GM12878 (cell line): ENCODE results near the gene BRME1. TPM values are rescaled to one million over a fixed set of nuclear protein-coding genes. Genes with fewer than 3 reads are reported as not detected.

ENCODE experiments used
- BACH1 ChIP-seq: fragments of 450-650 bp; IDR thresholded peaks from 2 replicates; pipeline ENCODE4 v1.6.1; 2017; ENCODE audit warnings: mild to moderate bottlenecking, borderline replicate concordance
- BCL3 ChIP-seq: IDR thresholded peaks from 2 replicates; pipeline ENCODE4 v1.6.1; 2011; ENCODE audit warnings: borderline replicate concordance, low read depth, mild to moderate bottlenecking, moderate library complexity, low read length; ENCODE audit not compliant: insufficient read depth, poor library complexity, severe bottlenecking
- CTCF ChIP-seq, 3 experiments: IDR thresholded peaks in 2 of 3; conservative IDR thresholded peaks in 1 of 3; 2 replicates each; pipeline ENCODE4 v1.5.1; 2011; ENCODE audit warnings: low read depth in 3 of 3, low read length in 3 of 3, mild to moderate bottlenecking in 3 of 3, control low read depth in 2 of 3, moderate library complexity in 2 of 3, inconsistent platforms in 1 of 3, mixed read lengths in 1 of 3; ENCODE audit not compliant: control insufficient read depth in 2 of 3, insufficient read depth in 1 of 3; ENCODE audit errors: extremely low read depth in 1 of 3
- KDM1A ChIP-seq: fragments of 200-600 bp; sonication (generic); IDR thresholded peaks from 2 replicates; pipeline ENCODE4 v1.6.1; 2016; ENCODE audit warnings: borderline replicate concordance
- MXI1 ChIP-seq: fragments of 150-350 bp; IDR thresholded peaks from 2 replicates; pipeline ENCODE4 v1.6.1; 2011; ENCODE audit warnings: low read depth, mild to moderate bottlenecking, inconsistent platforms, low read length, improper control_type of control experiment
- MYB ChIP-seq: fragments of 150-350 bp; IDR thresholded peaks from 2 replicates; pipeline ENCODE4 v1.6.1; 2014; ENCODE audit warnings: mild to moderate bottlenecking, low read depth, low read length, borderline replicate concordance
- PAX5 ChIP-seq: IDR thresholded peaks from 2 replicates; pipeline ENCODE4 v1.6.1; 2011; ENCODE audit warnings: low read depth, low read length, borderline replicate concordance
- PML ChIP-seq: IDR thresholded peaks from 2 replicates; pipeline ENCODE4 v1.6.1; 2012; ENCODE audit warnings: low read length, inconsistent platforms
- SMARCA5 ChIP-seq: fragments of 450-650 bp; IDR thresholded peaks from 2 replicates; pipeline ENCODE4 v1.6.1; 2017; ENCODE audit warnings: mild to moderate bottlenecking
- SP1 ChIP-seq: IDR thresholded peaks from one replicate; pipeline ENCODE4 v1.6.1; 2011; ENCODE audit warnings: low read depth, low read length
- TARDBP ChIP-seq: IDR thresholded peaks from 2 replicates; pipeline ENCODE4 v1.6.1; 2016; ENCODE audit warnings: borderline replicate concordance
- ZNF687 ChIP-seq: fragments of 450-650 bp; IDR thresholded peaks from 2 replicates; pipeline ENCODE4 v1.6.1; 2017; ENCODE audit warnings: mild to moderate bottlenecking, moderate library complexity
- polyA plus RNA-seq, 11 experiments: library from polyadenylated mRNA; depleted of rRNA in 4 of 11; unstranded in 6 of 11; stranded (reverse) in 5 of 11; fragments of >200 nt; fragmentation: Nextera tagmentation in 4 of 11; fragmentation: Illumina TruSeq in 1 of 11; extraction: Ambion mirVana in 4 of 11; extraction: Trizol in 1 of 11; gene quantifications; 1 replicate in 1 of 11; 2 replicates in 10 of 11; pipeline versions ENCODE4 v1.2.1 to v1.2.3, GENCODE V29; 2011 to 2016; ENCODE audit warnings: inconsistent platforms in 2 of 11, missing spikeins in 2 of 11, low read depth in 1 of 11
- total RNA-seq, 4 experiments: library from RNA; depleted of rRNA in 3 of 4; stranded (reverse); fragments of >200 nt in 3 of 4; fragmentation: Illumina TruSeq in 1 of 4; extraction: Trizol in 1 of 4; gene quantifications; 2 replicates each; pipeline versions ENCODE4 v1.2.1 to v1.2.3, GENCODE V29; 2013 to 2021
- TF ChIP-seq, protein P1 (sequence below): fragments of 450-650 bp; IDR thresholded peaks from 2 replicates; pipeline ENCODE4 v1.6.1; 2017; ENCODE audit warnings: borderline replicate concordance
- TF ChIP-seq, protein P2 (sequence below): IDR thresholded peaks from 2 replicates; pipeline ENCODE4 v1.6.1; 2012; ENCODE audit warnings: low read depth, low read length, improper control_type of control experiment
- TF ChIP-seq, protein P3 (sequence below): IDR thresholded peaks from 2 replicates; pipeline ENCODE4 v1.6.1; 2012; ENCODE audit warnings: mild to moderate bottlenecking, low read depth, low read length

BRME1 gene
- total and polyA plus RNA-seq, 10 of the 15 experiments (the other 5 are each of a cell fraction or from before 2014, with no cell fraction given) = 0.07 to 2.2 (median 1.1) TPM; not detected in 1

- TF ChIP-seq, protein P1, sequence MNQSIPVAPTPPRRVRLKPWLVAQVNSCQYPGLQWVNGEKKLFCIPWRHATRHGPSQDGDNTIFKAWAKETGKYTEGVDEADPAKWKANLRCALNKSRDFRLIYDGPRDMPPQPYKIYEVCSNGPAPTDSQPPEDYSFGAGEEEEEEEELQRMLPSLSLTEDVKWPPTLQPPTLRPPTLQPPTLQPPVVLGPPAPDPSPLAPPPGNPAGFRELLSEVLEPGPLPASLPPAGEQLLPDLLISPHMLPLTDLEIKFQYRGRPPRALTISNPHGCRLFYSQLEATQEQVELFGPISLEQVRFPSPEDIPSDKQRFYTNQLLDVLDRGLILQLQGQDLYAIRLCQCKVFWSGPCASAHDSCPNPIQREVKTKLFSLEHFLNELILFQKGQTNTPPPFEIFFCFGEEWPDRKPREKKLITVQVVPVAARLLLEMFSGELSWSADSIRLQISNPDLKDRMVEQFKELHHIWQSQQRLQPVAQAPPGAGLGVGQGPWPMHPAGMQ = no peak
- no peak for TF ChIP-seq TARDBP
- TF ChIP-seq SMARCA5 = peak; percentile 65; the same call in 1 of the 2 replicates
- peak; percentile 84 for TF ChIP-seq BACH1
- TF ChIP-seq PML = peak; percentile 58; the same call in 1 of the 2 replicates
- peak; percentile 86 for TF ChIP-seq BCL3
- TF ChIP-seq, protein P2, sequence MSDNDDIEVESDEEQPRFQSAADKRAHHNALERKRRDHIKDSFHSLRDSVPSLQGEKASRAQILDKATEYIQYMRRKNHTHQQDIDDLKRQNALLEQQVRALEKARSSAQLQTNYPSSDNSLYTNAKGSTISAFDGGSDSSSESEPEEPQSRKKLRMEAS = 0 out of 2 replicates have a peak, but pooled peaks have one; percentile 47
- no peak for TF ChIP-seq ZNF687
- TF ChIP-seq, protein P3, sequence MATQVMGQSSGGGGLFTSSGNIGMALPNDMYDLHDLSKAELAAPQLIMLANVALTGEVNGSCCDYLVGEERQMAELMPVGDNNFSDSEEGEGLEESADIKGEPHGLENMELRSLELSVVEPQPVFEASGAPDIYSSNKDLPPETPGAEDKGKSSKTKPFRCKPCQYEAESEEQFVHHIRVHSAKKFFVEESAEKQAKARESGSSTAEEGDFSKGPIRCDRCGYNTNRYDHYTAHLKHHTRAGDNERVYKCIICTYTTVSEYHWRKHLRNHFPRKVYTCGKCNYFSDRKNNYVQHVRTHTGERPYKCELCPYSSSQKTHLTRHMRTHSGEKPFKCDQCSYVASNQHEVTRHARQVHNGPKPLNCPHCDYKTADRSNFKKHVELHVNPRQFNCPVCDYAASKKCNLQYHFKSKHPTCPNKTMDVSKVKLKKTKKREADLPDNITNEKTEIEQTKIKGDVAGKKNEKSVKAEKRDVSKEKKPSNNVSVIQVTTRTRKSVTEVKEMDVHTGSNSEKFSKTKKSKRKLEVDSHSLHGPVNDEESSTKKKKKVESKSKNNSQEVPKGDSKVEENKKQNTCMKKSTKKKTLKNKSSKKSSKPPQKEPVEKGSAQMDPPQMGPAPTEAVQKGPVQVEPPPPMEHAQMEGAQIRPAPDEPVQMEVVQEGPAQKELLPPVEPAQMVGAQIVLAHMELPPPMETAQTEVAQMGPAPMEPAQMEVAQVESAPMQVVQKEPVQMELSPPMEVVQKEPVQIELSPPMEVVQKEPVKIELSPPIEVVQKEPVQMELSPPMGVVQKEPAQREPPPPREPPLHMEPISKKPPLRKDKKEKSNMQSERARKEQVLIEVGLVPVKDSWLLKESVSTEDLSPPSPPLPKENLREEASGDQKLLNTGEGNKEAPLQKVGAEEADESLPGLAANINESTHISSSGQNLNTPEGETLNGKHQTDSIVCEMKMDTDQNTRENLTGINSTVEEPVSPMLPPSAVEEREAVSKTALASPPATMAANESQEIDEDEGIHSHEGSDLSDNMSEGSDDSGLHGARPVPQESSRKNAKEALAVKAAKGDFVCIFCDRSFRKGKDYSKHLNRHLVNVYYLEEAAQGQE = no peak
- TF ChIP-seq MYB = no peak
- TF ChIP-seq CTCF (IDR thresholded peaks at IDR 0.05 in 2 of 3, conservative IDR thresholded peaks at IDR 0.05 in 1 of 3; ENCODE audit: control insufficient read depth in 2 of 3, extremely low read depth in 1 of 3, insufficient read depth in 1 of 3, low read depth in 3 of 3, low read length in 3 of 3) = peak; percentile 53 to 70 (median 60)
- TF ChIP-seq KDM1A = no peak
- TF ChIP-seq SP1 = peak; percentile 98
- TF ChIP-seq PAX5 = peak; percentile 47; the same call in 1 of the 2 replicates
- no peak for TF ChIP-seq MXI1
Measured at GRCh38 chr19:13833330-13834243, 72.3 kb downstream of the BRME1 start (continued).
